OCI-LY3 (cell line): Measurements from ENCODE around the gene MAMDC2.

Source experiments
- CTCF ChIP-seq: fragments of 200-600, 300-600 bp; sonication (generic); IDR thresholded peaks from 2 replicates; pipeline ENCODE4 v1.5.1; 2014; ENCODE audit warnings: antibody characterized with exemption, low read length, low read depth
- EZH2phosphoT487 ChIP-seq: fragments of 200-600 bp; shearing (Covaris generic); IDR thresholded peaks from 2 replicates; pipeline ENCODE4 v1.6.1; 2018; ENCODE audit warnings: antibody characterized with exemption, mixed run types, low read depth

- TF ChIP-seq CTCF (no peak), EZH2phosphoT487 (no peak)
Observed at GRCh38 chr9:69997524-69997923, 46.1 kb upstream of the MAMDC2 start.
